ENCODE measurements around the gene GUCY1B1. TPM values are rescaled to one million over a fixed set of nuclear protein-coding genes. Genes with fewer than 3 reads are reported as not detected.

GUCY1B1 gene
- total RNA-seq: 25.1 TPM
- long read RNA-seq, transcript GUCY1B1-203 (14 exons, 1,951 nt): minor isoform, 8 of 168 reads
- long read RNA-seq, transcript GUCY1B1-201 (14 exons, 3,124 nt): major isoform, 135 of 168 reads
- long read RNA-seq, transcript GUCY1B1-204 (13 exons, 2,316 nt): minor isoform, 7 of 168 reads
- long read RNA-seq, partial matches to known transcripts: 8 of 168 reads
- long read RNA-seq, other reads (novel, unspliced or antisense): 10 of 168 reads

- ATAC-seq (ENCODE audit: poor library complexity) (peak; percentile 98), DNase-seq (peak; percentile 96)
- intact Hi-C loops (cut with DNase I): no loop called here
Observed at GRCh38 chr4:155758481-155759371, at the start of gene GUCY1B1. Gene GUCY1B1 (plus strand): TSS chr4:155759021. CDS start chr4:155759141, 120 bp downstream.

- intact Hi-C loops (cut with DNase I): no loop called here
- DNase-seq: no peak
- ATAC-seq (ENCODE audit: poor library complexity): no peak
Observed at GRCh38 chr4:155709918-155710317, 48.9 kb upstream of the GUCY1B1 start.

- no peak for DNase-seq
- intact Hi-C loops (cut with DNase I): no loop called here
- no peak for ATAC-seq (ENCODE audit: poor library complexity)
Observed at GRCh38 chr4:155711556-155711955, 47.3 kb upstream of the GUCY1B1 start.

- DNase-seq: no peak
- intact Hi-C loops (cut with DNase I): no loop called here
- ATAC-seq (ENCODE audit: poor library complexity): no peak
Observed at GRCh38 chr4:155712846-155713245, 46.0 kb upstream of the GUCY1B1 start.

- ATAC-seq (ENCODE audit: poor library complexity): no peak
- intact Hi-C loops (cut with DNase I): no loop called here
Observed at GRCh38 chr4:155713911-155714310, 44.9 kb upstream of the GUCY1B1 start.

GRCh38 chr4:155722336-155722735, 36.5 kb upstream of the GUCY1B1 start:
- intact Hi-C loops (cut with DNase I): no loop called here
- ATAC-seq (ENCODE audit: poor library complexity): no peak

More at GRCh38 chr4:155713911-155714310, 44.9 kb upstream of the GUCY1B1 start:
- no peak for DNase-seq

GRCh38 chr4:155722816-155723499, 35.9 kb upstream of the GUCY1B1 start:
- intact Hi-C loops (cut with DNase I): no loop called here

More at GRCh38 chr4:155722336-155722735, 36.5 kb upstream of the GUCY1B1 start:
- DNase-seq: no peak

GRCh38 chr4:155724731-155725130, 34.1 kb upstream of the GUCY1B1 start:
- ATAC-seq (ENCODE audit: poor library complexity) (no peak), DNase-seq (no peak)
- intact Hi-C loops (cut with DNase I): no loop called here

More at GRCh38 chr4:155722816-155723499, 35.9 kb upstream of the GUCY1B1 start:
- ATAC-seq (ENCODE audit: poor library complexity) (no peak), DNase-seq (no peak)

GRCh38 chr4:155734065-155734464, 24.8 kb upstream of the GUCY1B1 start:
- DNase-seq (no peak), ATAC-seq (ENCODE audit: poor library complexity) (peak; percentile 55)
- intact Hi-C loops (cut with DNase I): no loop called here

GRCh38 chr4:155734951-155735350, 23.9 kb upstream of the GUCY1B1 start:
- ATAC-seq (ENCODE audit: poor library complexity) (no peak), DNase-seq (no peak)
- intact Hi-C loops (cut with DNase I): no loop called here

GRCh38 chr4:155735496-155735895, 23.3 kb upstream of the GUCY1B1 start:
- intact Hi-C loops (cut with DNase I): no loop called here
- ATAC-seq (ENCODE audit: poor library complexity) (no peak), DNase-seq (no peak)

GRCh38 chr4:155738548-155738947, 20.3 kb upstream of the GUCY1B1 start:
- no peak for DNase-seq
- ATAC-seq (ENCODE audit: poor library complexity): no peak

GRCh38 chr4:155741546-155741945, 17.3 kb upstream of the GUCY1B1 start:
- no peak for ATAC-seq (ENCODE audit: poor library complexity)
- intact Hi-C loops (cut with DNase I): no loop called here
- no peak for DNase-seq

More at GRCh38 chr4:155738548-155738947, 20.3 kb upstream of the GUCY1B1 start:
- intact Hi-C loops (cut with DNase I): no loop called here

- DNase-seq (no peak), ATAC-seq (ENCODE audit: poor library complexity) (no peak)
- intact Hi-C loops (cut with DNase I): no loop called here
Observed at GRCh38 chr4:155742310-155743015, 16.4 kb upstream of the GUCY1B1 start.

- peak; percentile 61 for ATAC-seq (ENCODE audit: poor library complexity)
- intact Hi-C loops (cut with DNase I): no loop called here
- no peak for DNase-seq
Observed at GRCh38 chr4:155745984-155746383, 12.8 kb upstream of the GUCY1B1 start.

- intact Hi-C loops (cut with DNase I): no loop called here
- DNase-seq (no peak), ATAC-seq (ENCODE audit: poor library complexity) (no peak)
Observed at GRCh38 chr4:155748039-155748438, 10.8 kb upstream of the GUCY1B1 start.

- intact Hi-C loops (cut with DNase I): no loop called here
- DNase-seq: no peak
- no peak for ATAC-seq (ENCODE audit: poor library complexity)
Observed at GRCh38 chr4:155749041-155749440, 9.8 kb upstream of the GUCY1B1 start.

GRCh38 chr4:155751569-155751968, 7.3 kb upstream of the GUCY1B1 start:
- DNase-seq (no peak), ATAC-seq (ENCODE audit: poor library complexity) (no peak)
- intact Hi-C loops (cut with DNase I): no loop called here
